HG03039 (cell line): Measurements from ENCODE around the gene LRCH3.
A peak's percentile ranks its signal among the peaks of the same experiment; 100 is the strongest.

ENCODE experiments used
- ATAC-seq: cut with Tn5 transposase; IDR thresholded peaks from one replicate; pipeline ENCODE4 v1.9.1; 2021; ENCODE audit warnings: mild to moderate bottlenecking, moderate library complexity; ENCODE audit not compliant: unreplicated experiment

The LRCH3 gene

DNA sequence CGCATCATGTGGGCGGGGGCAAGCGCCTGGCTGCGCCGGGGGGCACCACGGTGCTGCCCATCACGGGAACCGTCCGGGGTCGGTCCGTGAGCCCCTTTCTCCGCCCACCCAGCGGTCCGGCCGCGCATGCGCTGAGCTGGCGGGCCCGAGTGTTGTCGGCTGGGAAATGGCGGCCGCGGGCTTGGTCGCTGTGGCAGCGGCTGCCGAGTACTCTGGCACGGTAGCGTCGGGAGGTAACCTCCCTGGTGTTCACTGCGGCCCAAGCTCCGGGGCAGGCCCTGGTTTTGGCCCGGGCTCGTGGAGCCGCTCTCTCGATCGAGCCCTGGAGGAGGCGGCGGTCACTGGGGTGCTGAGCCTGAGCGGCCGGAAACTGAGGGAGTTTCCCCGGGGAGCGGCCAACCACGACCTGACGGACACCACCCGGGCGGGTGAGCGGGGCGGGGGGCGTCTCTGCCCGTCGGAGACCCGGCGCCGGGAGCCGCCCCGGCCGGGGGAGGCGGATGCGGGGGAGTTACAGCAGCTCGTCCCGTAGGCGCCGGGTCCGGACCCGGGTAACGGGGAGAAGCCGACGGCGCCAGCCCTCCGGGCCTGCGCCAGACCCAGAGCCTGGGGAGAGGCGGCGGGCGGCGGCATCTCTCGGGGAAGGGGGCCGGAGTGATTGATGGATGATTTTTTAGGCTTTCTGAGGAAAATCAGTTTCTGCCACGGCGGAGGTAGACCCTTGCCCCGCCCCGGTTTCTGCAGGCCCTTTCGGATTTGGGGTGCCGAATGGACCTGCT lies at the start of gene LRCH3:
TSS of gene LRCH3 (plus strand) at position 142 of the 779 bp plus-strand sequence. CDS start at position 167, 25 bp downstream.
- peak; percentile 71 for ATAC-seq

DNA sequence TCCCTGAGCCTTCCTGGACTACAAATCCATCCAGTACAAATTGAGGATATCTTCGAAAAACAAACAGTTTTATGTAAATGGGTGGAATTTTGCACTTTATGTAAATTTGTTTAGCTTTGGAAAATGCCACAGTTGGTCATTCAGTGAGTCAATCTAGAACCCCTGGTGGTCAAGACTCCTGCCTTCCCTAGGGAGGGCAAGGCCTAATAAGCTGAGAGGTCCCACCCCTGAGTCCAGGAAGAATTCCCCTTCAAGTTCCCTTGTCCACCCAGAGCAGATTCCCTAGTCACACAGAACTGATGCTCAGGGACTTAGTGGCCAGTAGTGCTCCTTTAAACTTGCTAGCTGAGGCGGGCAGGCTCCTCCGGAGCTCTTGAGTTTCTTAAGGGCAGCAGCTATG lies 48.3 kb upstream of the LRCH3 start:
- no peak for ATAC-seq

DNA sequence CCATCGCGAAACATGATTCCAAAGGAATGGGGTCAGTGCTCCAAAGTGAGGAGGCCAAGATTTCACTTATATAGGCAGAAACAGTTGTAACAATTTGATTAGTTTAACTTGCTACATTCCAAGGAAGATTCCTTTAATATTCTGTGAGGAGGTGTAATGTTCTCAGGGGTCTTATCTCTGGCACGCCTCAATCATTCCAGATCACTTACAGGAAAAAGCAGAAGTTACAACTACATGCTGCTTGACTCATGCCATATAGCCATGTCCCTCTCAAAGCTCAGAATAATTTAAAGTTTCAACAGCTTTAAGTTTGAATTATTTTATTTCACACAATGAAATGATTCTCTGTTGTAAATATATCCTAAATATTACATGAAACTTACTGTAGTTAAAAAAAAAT lies 44.8 kb upstream of the LRCH3 start:
- ATAC-seq = no peak

DNA sequence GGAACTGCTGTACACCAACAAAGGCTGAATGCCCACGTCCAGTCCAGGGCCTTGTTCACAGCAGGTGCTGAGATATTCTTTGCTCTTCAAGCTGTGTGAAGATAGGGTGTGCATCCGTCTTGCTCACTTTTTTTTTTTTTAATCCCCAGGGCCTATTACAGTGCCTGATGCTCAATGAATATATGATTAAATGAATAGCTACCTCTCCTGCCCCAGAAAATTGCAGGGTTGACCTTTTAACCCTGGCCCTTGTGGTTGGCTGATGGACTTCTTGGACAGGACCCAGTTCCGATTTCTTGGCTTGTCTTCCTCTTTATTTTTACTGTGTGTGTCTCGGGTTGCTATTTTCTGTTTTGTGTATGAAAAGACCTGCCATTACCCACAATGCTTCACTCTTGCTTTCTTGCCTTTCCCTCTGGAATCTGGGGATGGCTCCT lies 44.2 kb upstream of the LRCH3 start:
- ATAC-seq = no peak

DNA sequence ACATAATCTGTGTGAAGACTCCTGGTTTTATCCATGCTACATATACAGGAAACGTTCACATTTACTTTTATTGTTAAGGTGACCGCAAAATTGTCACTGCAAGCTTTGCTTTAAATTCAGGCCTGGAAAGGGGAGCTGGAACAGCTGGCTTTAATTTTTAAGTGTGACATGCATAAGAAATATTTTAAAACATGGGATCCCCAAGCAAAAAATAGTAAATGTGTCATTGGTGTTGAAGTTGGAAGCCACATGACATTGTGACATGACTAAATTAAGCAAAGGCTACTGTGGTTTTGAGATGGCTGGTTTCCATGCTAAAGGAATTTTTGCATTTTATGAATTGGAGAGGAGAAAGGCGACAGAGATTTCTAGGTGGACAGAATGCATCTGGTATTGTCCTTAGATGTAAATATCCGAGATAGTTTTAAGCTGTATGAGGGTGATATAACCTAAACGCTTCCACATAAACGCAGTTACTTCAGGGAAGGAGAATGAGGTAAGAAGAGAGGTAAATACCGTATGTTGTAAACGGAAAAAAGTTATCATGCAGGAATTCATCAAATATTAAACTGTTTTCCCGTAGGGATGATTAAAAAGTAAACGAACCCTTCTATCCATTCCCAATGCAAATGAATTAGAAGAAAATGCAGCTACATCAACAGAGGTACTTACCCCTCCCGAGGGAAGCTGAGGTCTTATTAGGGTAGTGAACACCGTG lies 42.3 kb upstream of the LRCH3 start:
- no peak for ATAC-seq

DNA sequence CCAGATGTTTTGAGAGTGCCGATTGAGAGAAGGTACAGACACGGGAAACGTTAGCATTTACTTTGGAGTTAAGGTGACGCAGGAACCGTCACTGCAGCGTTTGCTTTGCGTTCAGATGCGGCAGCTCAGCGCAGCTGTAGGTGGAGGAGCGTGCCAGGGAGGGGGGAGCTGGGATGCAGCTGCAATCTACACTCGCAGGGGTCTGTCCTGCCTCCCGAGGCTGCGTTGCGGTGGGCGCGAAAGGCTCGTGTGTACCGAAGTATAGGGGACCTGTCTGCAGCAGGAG lies 41.8 kb upstream of the LRCH3 start:
- ATAC-seq = peak; percentile 29

DNA sequence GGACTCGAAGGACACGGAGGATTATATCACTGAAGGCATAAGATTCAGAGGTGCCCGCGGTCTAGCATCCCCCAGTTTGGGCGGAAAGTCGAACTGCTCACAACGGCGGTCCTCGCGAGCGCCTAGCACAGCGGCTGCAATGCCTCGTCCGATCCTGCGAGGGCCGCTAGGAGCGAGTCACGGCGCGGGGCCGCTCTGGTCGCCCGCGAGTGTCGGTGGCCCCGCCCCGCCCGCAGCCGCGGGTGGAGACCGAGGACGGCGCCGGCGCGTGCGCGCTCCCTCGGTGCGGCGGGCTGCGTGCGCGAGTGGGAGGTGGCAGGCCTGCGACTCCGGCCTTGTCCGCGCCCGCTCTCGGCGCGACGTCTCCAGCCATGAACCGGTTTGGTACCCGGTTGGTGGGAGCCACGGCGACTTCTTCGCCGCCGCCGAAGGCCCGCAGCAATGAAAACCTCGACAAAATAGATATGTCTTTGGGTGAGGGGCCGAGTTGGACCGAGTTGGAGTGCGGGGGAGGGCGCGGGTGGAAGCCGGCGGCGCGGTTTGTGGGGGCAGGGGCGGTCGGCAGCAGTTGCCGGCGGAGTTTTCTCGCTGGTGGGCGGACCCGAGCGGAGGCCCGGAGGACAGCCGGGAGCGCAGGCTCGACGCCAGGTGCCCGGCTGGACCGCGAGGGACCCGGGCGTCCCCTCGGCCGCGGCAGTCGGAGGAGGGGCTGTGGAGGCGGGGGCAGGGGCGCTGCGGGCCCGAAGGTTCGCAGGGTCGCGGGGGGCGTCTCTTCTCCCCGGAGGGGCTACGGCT lies 41.3 kb upstream of the LRCH3 start, which contains the start of gene FYTTD1:
TSS of gene FYTTD1 (plus strand) at position 283 of the 795 bp plus-strand sequence. CDS start at position 372, 89 bp downstream.
- ATAC-seq = peak; percentile 65

DNA sequence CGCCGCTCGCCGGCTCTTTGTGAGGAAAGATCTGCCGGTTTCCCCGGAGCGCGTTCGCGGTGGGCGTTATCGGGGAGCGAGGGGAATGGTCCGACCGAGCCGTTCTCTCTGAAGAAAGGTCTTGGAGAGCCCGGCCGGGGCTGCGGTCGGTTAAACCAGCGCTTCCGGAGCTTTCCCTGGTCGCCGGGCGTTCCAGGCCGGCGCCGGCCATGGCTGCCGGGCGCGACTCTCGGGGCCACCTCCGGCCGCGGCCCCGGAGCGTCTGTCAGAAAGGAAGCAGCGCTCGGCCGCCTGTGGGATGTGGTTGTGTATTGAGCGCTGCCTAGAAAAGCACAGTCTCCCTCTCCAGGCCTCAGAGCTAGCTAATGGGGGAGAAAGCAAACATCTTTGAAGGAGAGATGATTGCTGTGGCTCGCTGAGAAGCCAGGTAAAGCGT lies 40.6 kb upstream of the LRCH3 start:
- ATAC-seq = peak; percentile 38

DNA sequence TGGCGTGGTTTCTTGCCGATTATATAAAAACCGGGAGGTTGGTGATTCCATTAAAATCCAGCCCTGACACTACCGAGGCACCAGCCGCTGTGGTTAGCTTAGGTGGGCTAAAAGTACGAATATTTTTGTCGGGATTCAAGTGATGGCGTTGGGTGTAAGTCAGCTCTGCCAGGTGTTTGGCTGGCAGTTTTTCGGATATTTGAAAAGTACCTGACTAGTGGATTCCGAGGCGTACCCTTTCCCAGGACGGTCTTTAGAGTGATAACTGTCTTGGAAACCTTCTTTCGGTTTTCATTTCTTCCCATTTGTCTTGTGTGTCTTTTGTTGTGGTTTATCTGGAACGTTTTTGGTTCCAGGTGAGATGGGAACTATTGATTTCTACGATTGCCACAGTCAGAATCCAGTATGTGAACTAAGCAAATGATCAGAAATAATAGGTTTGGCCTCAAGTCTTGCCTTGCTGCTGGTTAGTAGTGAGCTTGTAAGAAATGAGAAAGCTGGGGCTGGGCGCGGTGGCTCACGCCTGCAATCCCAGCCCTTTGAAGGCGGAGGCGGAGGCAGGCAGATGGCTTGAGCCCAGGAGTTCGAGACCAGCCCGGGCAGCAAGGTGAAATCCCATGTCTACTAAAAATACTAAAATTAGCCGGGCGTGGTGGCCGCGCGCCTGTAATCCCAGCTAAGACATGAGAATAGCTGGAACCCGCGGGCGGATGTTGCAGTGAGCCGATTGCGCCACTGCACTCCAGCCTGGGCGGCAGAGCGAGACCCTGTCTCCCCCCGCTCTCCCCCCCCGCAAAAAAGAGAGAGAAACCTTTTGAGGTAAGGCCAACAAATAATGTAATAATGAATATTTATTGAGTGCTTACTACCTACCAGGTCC lies 40.0 kb upstream of the LRCH3 start:
- ATAC-seq = no peak

DNA sequence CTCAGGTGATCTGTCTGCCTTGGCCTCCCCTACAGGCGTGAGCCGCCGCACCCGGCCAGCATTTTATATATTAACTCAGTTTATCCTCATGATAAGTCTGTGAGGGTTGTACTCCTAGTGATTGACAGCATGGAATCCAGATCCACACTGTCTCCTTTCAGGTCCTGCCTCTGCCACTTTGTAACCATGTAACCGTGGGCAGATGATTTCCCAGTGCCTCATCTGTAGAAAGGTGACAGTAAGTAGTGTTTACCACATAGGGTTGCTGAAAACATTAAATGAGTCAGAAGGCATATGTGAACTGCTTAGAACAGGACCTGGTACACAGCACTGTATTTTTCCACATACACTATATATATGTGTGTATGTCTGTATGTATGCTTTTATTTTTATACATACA lies 38.9 kb upstream of the LRCH3 start:
- no peak for ATAC-seq

DNA sequence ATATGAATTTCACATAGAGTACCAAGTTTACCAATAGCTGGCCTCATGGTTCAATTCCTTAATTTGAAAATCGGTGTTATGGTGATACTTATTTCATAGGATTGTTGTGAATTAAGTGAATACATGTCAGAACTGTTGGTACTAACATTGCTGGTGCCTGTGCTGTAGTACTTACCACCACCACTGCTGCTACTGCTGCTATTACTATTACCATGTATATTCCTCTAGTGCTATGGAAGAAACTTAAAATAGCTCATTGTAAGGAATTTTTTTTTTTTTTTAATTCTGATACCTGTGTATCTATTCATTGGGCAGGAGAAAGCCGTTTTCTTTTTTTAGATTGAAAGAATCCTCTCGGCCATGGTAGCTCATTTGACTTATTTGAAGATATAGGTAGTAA lies 37.8 kb upstream of the LRCH3 start:
- ATAC-seq = no peak

DNA sequence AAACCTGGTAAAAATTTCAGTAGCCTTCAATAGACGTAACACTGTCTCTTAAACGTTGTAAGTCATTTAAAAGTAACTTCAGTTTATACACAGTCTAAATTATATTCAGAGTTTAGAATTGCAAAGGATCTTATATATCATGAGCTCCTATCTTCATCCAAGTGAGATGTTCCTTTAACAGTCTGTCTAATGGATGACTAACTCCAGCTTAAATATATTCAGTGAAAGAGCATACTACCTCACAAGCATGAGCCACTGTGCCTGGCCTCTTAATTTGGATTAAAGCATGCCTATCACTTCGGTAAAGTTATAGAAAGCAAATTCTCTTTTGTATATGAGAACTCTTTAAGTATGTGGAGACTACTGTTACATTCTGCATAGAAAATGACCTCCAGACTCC lies 34.4 kb upstream of the LRCH3 start:
- ATAC-seq = no peak

DNA sequence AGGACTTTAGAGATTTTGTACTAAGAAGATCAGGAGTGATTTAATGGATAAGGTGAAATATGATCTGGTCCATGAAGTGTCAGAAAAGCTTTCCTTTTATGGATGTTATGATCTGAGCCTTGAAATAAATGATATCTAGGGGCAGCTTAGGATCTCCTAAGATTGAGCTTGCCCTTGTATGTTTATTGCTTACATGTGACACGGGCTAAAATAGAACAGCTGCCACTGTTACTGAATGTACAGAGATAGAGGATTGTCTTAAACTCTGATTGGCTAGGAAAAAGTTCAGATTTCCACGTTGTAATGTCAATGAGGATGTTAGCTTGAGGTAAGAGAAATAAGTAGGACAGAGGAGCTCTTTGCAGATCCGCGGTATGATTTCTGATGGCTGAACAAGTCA lies 32.5 kb upstream of the LRCH3 start:
- no peak for ATAC-seq

DNA sequence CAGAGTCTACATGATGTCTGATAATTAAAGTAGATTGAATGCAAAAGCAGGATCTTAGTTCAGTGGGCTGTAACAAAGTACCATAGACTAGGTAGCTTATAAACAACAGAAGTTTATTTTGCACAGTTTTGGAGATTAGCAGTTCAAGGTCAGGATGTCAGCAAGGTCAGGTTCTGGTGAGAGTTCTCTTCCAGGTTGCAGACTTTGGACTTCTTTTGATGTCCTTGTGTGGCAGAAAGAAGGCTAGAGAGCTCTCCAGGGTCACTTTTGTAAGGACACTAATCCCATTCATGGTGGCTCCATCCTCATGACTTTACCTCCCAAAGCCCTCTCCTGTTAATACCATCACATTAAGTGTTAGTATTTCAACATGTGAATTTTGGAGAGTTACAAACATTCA lies 29.3 kb upstream of the LRCH3 start:
- no peak for ATAC-seq

DNA sequence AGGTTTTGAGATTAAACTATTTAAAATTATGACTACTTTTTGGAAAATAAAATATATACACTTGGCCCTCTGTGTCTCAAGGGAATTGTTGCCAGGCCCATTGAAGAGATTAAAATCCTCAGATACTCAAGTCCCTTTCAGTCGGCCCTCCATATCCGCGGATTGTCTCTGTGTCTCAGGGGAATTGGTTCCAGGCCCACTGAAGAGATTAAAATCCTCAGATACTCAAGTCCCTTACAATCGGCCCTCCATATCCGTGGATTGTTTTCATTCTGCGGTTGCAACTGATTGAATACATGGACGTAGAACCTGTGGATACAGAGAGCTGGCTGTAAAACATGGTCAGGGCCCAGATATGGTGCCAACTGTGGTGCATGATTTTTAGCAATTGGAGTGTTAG lies 15.7 kb upstream of the LRCH3 start:
- ATAC-seq = no peak

DNA sequence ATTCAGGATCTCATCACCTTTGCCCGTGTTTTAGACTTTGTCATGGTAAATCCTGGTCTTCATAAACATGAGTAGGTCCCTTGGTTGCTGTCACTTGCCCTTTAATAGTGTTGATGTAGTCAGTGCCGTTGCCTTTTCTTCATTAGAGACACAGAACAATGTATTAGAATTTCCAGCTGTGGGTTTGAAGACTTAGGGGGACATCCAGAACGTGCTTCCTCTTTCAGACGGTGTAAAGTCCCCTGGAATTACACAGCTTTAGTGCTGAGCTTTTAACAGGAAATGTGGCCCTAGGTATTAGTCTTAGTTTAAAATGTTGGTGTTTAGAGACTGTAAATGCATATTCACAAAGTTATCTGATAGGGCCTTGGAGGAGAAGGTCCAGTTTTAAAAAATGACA lies 8.8 kb upstream of the LRCH3 start:
- peak; percentile 43 for ATAC-seq

DNA sequence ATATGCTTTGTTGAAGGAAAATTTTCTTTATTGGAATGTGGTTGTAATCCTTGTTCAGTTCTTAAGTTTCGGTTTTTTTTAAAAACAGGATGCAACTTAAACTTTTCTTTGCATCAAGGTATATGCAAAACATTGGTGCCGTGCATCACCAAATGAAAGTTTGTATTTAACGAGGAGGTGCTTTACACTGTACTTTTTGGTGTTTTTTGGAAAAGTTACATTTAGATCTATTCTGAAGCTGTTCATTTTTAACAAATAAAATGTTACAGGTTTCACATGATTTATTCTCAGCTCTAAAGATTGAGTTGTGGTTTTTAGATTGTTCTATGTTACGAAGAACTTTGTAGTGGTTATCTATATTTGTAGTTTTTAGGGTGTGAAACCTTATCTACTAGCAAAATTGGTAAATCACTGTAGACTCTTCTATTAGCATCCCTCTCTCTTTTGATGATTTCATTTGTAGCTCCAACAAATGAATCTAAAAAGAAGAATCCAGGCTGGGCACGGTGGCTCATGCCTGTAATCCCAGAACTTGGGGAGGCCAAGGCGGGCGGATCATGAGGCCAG lies 7.0 kb upstream of the LRCH3 start:
- ATAC-seq = no peak

DNA sequence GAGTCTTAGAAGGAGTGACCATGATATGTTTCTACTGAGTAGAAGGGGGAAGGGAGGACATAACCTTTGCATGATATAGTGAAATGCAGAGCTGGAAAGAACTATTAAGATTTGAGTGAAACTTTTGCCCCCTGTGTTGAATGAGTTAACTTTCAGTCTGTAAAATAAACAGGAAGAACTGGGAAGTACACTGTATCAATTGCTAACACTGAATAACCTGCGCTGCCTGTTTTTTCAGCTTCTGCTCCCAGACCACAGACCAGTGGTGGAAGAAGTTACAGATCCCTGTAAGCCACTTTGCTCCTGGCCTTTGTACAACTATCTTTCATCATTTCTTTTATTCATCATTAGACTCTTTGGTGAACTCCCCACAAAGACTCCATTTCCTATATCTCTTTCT lies 3.6 kb upstream of the LRCH3 start:
- ATAC-seq = no peak

DNA sequence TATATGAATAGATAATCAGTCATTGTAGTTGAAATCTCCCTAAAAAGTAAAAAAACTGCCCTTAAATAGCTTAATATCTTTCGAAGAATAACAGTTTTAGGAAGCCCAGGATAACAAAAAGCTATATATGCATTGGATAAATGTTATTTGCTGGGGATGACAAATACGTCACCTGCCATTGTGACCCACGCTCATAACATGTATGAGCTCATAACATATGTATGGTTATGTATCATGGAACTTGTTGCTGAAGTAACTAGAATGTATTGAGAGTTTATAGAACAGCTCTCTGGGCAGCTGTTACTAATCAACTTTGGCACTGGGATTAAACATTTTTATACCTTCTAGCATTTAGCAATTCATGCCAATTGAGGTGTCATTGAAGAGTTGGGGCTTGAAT lies 1.7 kb upstream of the LRCH3 start:
- ATAC-seq = no peak

DNA sequence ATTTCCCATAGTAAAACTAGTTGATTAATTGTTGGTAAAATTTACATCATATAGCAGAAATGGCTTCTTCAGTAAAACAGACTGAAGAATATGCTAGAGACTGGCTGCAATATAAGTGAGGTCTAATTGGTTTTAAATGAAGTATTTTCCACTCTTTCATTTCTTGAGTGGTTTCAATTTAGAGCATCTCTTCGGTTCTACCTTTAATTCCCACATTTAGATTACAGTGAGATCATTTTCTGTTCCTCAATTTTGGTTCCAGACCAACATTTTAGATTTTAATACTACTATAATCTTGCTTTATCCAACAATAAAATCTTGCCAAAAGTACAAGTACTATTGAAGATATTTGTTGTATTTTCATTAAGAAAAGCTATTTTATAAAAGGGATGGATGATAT lies 1.0 kb upstream of the LRCH3 start:
- ATAC-seq = no peak
